Fibroblast of lung (primary cell): ENCODE measurements around the gene MACF1.

Experiments used
- CTCF ChIP-seq, 2 donors: IDR thresholded peaks in 1 of 2; conservative IDR thresholded peaks in 1 of 2; 1 replicate in 1 of 2; 2 replicates in 1 of 2; pipeline ENCODE4 v1.5.1; 2011 to 2012; ENCODE audit warnings: low read length in 2 of 2, control low read depth in 1 of 2, inconsistent platforms in 1 of 2, low read depth in 1 of 2, mild to moderate bottlenecking in 1 of 2
- EZH2 ChIP-seq: IDR thresholded peaks from 2 replicates; pipeline ENCODE4 v1.5.1; 2012; ENCODE audit warnings: low read length, control low read depth, mild to moderate bottlenecking; ENCODE audit errors: missing control alignments

GRCh38 chr1:39466413-39467107 lies 262.1 kb downstream of the MACF1 start:
- TF ChIP-seq CTCF (conservative IDR thresholded peaks at IDR 0.05 in 1 of 2, IDR thresholded peaks at IDR 0.05 in 1 of 2; ENCODE audit: low read depth in 1 of 2, low read length in 2 of 2) (no peak), EZH2 (no peak)
